Neural progenitor cell (in vitro differentiated cells): Measurements from ENCODE around the gene EZR.

ENCODE experiments used
- EZH2 ChIP-seq: fragments of 200-600 bp; sonication (generic); IDR thresholded peaks from 2 replicates; pipeline ENCODE4 v1.6.1; 2017; ENCODE audit warnings: antibody characterized with exemption, mild to moderate bottlenecking, moderate library complexity
- EZH2phosphoT487 ChIP-seq: fragments of 200-600 bp; sonication (generic); IDR thresholded peaks from 2 replicates; pipeline ENCODE4 v1.6.1; 2017; ENCODE audit warnings: antibody characterized with exemption
- TF ChIP-seq, protein P1 (sequence below): fragments of 200-600 bp; sonication (generic); IDR thresholded peaks from 2 replicates; pipeline ENCODE4 v1.5.1; 2017; ENCODE audit warnings: antibody characterized with exemption, mild to moderate bottlenecking

DNA sequence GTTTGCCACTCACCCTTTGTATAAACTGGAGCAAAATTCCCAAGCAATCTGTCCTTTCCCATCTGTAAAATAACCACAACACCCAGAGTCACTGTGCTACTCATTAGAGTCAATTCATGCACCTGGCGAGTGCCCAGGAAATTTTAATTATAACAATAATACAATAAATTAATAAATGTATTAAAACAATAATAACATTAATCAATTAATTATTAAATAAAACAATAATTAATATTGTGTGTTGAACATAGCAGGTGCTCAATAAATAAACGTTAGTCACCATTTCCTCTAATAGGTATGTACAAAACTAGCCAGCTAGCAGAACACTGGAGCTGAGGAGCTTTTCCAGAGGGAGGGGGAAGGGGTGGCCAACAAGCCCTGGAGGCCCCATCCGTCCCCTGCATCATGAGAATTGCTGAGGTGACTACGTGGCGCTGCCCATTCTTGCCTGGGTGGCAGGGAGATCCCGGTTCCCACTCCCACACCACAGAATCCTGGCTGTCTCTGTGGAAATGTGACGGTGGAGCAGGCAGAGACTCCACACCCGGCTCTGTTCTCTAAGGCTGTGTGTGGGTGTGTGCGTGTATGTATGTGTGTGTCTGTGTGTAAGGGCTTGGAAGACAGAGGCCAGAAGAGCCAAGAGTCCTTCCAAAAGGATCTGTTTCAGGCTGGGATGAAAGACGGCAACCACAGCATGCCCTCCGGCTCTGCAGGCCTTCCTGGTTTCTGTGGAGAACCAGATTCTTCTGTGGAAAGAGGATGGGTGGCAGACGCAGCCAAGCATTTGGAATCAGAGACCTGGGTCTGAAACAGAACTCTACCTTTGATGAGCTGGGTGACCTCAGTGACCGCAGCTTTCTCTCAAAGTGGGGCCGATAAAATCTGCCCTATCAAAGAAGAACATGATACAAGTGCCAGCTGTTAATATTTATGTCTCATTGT is 18.8 kb upstream of the EZR start:
- no peak for TF ChIP-seq EZH2
- TF ChIP-seq, protein P1, sequence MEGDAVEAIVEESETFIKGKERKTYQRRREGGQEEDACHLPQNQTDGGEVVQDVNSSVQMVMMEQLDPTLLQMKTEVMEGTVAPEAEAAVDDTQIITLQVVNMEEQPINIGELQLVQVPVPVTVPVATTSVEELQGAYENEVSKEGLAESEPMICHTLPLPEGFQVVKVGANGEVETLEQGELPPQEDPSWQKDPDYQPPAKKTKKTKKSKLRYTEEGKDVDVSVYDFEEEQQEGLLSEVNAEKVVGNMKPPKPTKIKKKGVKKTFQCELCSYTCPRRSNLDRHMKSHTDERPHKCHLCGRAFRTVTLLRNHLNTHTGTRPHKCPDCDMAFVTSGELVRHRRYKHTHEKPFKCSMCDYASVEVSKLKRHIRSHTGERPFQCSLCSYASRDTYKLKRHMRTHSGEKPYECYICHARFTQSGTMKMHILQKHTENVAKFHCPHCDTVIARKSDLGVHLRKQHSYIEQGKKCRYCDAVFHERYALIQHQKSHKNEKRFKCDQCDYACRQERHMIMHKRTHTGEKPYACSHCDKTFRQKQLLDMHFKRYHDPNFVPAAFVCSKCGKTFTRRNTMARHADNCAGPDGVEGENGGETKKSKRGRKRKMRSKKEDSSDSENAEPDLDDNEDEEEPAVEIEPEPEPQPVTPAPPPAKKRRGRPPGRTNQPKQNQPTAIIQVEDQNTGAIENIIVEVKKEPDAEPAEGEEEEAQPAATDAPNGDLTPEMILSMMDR: no peak
- no peak for TF ChIP-seq EZH2phosphoT487
